CD4-positive, alpha-beta T cell treated with Interleukin-15 for 1 hour (primary cell): ENCODE results near the gene IGF1R.

Experiments
- DNase-seq: peaks from one replicate; pipeline ENCODE4 v3.0.0-alpha.2; 2020

The IGF1R gene

DNA sequence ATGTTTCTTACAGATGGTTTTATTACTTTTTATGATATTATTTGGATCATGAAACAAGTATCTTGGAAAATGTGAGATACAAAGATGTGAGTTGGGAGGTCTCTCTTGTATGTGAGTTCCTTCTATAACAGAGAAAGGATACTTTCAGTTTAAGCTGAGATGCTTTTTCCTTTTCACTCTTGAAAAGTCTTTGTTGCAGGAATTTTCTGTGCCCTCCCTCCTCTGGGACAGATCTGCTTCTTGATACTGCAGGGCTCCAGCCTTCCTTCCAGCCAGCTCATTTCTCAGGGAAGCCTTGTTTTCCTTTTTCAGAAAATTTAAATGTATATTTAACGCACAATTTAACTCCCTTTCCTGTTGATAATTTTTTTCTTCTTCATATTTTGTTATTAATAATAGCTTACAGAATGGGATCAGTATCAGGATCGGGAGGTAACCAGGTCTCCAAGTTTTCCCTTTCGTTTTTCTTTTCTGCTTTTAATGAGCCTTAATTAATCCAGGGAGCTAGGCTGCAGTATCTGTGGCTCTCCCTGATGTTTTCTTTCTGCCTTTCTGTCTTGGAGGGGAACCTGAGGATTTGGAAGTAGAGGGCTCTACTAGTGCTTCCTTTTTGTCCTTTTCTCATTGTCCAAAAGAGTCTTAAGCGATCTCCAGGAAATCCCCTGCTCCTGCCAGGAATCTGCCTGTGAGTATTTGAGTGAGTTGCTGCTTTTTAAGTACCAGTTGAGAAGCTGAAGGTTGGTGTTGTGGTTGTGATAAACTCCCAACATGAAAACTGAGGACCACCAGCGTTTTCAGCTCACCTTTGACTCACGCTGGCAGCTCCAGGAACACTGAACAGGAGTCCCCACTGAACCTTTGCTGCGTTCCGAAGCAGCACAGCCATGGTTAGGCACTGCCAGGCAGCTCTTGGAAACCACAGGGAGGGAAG lies 105.7 kb downstream of the IGF1R start:
- no peak for DNase-seq

DNA sequence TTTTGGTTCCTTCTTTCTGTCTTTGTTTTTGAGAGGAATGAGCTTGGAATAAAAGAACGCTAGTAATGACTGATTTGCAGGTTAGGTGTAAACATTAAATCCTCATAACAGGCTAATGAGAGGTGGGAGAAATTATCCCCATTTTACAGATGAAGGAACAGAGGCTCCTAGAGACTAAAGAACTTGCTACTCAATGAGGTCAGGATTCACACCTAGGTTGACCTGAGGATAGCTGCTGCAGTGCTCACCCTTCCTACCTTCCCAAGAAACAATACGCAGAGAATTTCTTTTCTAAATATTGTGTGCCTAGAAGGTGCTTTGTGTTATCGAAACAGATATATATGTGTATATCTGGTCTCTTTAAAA lies 106.3 kb downstream of the IGF1R start:
- DNase-seq, result no peak

DNA sequence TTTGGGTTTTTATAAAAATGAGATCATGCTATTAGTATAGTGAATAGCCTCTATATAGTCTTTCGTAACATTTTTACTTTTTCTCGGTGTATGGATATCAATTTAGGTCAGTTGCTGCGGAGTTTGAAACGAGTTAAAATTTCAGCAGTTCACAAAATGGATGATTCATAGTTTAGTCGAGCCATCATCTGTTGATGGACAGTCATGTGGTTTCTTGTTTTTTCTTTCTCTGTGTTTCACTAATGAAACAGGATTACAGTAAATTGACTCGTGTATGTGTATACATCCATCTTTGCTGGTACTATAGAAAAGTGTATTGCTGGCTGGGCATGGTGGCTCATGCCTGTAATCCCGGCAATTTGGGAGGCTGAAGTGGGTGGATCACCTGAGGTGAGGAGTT lies 106.8 kb downstream of the IGF1R start:
- no peak for DNase-seq

DNA sequence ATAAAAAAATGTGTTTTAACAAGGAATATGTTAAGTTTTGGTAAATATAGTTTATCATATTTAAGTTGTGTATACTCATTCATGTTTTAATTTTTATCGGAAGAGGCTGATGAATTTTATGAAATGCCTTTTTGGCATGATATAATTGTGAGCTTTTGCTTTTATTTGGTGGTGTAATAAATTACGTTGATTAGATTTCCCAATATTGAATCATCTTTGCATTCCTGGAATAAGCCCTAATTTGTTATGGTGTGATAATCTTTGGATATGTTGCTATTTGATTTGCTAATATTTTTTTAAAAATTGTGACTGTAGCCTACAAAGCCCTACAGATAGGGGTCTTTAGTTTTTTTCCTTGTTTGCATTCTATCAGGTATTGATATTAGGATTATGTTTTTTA lies 107.4 kb downstream of the IGF1R start:
- no peak for DNase-seq

- DNase-seq, result no peak
These were observed 109.9 kb downstream of the IGF1R start for GRCh38 chr15:98758224-98758623.

GRCh38 chr15:98759277-98759676 lies 110.9 kb downstream of the IGF1R start:
- no peak for DNase-seq

DNA sequence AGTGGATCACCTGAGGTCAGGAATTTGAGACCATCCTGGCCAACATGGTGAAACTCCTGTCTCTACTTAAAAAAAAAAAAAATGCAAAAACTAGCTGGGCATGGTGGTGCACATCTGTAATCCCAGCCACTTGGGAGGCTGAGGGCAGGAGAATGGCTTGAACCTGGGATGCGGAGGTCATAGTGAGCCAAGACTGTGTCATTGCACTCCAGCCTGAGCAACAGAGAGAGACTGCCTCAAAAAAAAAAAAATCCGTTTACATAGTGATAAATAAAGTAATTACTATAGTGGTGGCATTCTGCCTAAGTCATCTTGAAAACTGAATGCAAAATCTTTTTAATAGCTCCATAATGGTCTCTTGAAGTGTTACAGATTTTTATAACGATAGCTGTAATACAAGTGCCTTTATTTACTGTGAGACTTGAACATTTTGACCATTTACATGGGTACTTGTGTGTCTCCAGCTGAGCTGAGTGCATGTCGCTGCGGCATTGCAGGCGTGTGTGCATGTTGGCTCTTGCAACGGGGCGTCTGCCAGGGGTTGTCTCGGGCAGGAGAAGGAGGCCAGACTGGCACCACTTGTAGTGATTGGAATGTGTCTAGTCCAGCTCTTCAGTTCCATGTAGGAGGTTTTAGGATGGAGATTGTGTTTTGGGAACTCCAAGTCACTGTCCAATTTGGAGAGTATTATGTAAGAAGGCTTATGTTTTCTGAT lies 111.9 kb downstream of the IGF1R start:
- DNase-seq, result no peak

DNA sequence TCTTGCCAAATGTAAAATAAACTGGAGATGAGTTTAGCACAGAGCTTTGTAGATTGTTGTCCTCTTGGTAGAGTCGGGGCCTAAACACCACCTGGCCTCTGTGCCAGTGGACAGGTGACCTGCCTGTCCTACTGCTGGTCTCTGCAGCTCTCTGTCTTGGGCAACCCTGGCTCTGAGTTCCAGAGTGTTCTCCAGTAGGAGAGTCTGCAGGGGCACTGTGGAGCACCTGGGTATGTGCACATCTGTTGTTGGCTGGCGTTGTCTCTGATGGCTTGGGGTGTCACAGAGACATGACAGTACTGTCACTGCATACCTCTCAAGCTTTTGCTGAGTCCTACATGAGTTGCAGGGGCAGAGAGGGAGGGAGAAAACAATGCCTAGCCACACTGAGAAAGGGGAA lies 112.6 kb downstream of the IGF1R start:
- DNase-seq, result no peak

- no peak for DNase-seq
These were observed 114.8 kb downstream of the IGF1R start for GRCh38 chr15:98763179-98763578.

GRCh38 chr15:98764291-98764690 lies 116.0 kb downstream of the IGF1R start:
- no peak for DNase-seq

DNA sequence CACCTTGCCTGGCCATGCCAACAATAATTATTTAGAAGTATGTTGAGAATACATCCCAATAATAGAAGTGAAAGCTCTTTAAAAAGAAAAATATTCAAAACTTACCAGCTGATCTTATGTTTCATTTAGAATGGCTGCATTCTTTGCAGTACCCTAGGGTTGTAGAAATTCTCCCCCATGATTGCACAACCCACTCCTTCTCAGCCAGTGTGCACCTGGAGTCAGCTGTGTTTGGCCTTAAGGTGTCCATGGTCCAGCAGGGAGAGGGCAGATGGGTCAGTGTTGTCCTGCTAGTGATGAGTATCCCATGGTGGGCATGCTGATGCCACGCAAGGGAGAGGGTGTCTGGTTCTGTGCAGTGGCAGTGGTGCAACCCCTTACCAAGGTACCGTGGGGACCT lies 117.3 kb downstream of the IGF1R start:
- DNase-seq, result no peak

DNA sequence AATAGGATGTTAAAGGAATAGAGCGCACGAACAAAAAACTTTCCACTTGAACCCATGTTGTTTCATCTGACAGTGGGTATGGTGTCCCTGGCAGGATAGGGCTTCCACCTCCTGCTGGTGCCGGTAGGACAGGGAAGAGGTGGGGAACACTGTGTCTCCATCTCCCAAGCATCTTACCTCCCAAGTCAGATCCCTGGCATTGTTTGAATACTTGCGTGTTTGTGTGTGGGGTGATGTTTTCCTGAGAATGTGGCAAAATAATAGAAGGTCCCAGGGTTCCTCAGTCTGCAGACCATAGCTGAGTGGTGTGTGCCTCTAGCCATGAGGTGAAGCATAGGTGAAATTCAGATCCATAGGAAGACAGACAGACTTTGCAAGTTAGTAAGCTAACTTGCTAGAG lies 119.4 kb downstream of the IGF1R start:
- no peak for DNase-seq

DNA sequence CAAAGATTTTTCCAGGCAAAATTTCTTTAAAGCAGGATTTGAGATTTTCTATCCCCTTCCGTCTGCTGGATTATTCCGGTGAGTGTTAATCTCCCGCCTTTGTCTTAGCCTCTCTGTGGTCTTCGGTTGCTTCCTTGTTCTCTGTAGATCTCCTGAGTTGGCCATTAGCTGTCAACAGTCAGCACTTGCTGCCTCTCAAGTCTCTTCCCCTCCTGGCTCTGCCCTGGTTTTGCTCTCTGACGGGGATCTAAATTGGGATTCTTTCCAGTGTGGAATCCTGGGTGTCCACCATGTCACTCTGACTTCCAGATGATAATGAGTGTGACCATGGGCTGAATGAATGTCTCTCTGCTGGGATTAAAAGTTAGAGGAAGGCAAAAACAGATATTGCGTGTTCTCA lies 121.5 kb downstream of the IGF1R start:
- no peak for DNase-seq

GRCh38 chr15:98770984-98771383 lies 122.6 kb downstream of the IGF1R start:
- DNase-seq, result no peak

DNA sequence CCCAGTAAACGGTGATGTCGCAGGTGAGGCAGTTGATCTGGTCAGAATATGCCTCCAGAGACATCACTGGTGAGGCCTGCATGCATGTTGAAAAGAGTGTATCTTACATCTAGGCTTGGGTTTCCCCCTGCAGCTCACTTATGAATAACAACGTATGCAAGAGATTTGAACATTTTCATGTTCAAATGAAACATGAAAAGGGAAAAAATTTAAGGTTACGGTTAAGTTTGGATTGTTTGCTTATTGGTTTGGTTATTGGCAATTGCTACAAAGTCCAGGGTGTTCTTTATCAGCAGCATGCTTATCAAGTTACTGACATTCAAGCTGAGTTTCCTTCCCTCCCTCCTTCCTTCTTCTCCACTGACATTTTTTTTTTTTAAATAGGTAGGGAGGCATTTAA lies 123.2 kb downstream of the IGF1R start:
- no peak for DNase-seq

- no peak for DNase-seq
These were observed 124.6 kb downstream of the IGF1R start for GRCh38 chr15:98772895-98773294.

DNA sequence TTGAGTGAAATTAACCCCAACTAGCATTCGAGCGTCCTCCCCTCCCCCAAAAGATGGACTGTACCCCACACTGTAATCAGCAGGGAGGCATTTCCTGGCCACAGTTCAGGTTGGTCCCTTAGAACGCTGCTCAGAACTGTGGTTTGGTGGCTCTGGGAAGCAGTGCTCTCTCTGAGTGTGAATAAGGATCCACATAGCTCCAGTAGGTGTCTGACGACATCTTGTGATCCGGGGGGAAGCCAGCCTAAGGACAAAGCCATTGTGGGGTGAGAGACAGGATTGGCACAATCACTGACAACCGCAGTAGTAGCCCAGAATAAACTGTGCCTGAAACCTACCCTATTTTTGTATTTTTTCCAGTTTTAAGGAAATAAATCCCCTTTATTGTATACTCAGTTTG lies 125.3 kb downstream of the IGF1R start:
- no peak for DNase-seq

DNA sequence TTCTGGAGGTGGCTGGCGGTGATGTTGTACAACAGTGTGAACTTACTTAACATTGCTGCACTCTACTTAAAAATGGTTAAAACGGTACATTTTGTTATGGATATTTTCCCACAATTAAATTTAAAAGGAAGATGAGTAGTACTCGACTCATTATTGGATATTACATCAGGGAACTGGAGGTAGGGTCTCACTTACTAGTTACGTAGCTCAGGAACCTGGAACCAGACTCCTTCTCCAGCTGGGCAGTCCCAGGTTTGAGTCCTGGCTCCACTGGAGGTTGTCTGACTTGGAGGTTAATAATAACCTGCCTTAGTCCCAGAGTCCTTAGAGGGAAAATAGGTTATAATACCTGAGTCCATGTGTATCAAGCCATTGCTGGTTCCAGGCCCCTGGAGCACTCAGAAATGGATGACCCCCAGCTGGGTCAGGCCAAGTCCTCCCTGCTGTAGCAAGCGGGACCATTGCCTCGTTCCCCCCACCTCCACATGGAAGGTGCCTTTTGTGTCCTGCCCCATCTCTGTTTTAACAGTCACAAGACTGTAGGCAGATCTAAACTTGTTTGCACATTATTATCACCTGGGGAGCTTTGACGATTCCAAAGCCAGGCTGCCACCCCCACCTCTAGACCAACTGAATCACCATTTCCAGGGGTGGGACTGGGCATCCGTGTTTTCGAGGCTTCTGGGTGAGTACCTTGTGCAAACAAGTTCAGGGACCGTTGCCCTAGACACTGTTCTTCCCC lies 126.6 kb downstream of the IGF1R start:
- no peak for DNase-seq

GRCh38 chr15:98775498-98776230 lies 127.3 kb downstream of the IGF1R start:
- DNase-seq, result no peak

DNA sequence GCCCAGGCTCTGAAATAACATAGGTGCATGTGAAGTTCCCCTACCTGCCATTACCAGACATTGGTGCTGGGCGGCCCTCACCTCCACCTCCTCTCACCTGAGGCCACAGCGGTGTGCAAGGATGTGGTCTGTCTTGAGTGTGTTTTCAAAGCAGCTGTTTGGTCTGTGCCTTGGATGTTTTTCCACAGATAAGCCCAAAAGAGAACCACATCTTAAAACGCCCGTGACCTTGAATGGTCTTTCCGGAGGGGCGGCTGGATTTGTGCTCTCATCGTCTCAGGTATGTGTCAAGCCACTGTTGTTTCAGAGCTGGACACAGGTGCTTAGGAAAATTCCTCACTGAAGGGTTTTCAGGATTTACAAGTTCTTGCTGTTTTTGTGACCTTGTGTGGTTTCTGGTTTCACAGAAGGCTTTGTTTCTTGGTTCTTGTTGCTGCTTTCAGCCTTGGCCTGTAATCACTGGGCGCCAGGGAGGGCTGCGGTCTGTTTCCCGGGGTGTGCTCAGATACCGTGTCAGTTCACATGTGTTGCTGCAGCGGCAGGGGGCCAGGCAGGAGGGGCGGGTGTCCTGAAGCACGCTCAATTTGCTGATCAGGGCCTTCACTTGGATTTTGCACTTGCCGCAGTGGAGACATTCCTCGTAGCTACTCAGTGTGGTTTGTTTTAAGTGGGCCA lies 128.4 kb downstream of the IGF1R start:
- DNase-seq, result no peak

- no peak for DNase-seq
These were observed 129.1 kb downstream of the IGF1R start for GRCh38 chr15:98777426-98777825.

- no peak for DNase-seq
These were observed 130.1 kb downstream of the IGF1R start for GRCh38 chr15:98778263-98778959.
